Dermis blood vessel endothelial cell (primary cell): Measurements from ENCODE around the gene LARP6. TPM values are rescaled to one million over a fixed set of nuclear protein-coding genes. Genes with fewer than 3 reads are reported as not detected.
A peak's percentile ranks its signal among the peaks of the same experiment; 100 is the strongest.
"Not testable (repeated sequence)": the region's sequence is repeated elsewhere in the genome, so short reads cannot be mapped to it uniquely, and the experiment has no call there.

ENCODE experiments used
- DNase-seq: peaks from one replicate; pipeline ENCODE4 v3.0.0; 2010
- total RNA-seq: library from RNA; depleted of rRNA; stranded (reverse); fragments of >200 nt; gene quantifications from 2 replicates; pipeline ENCODE4 v1.2.3, GENCODE V29; 2014

LARP6 gene
- total RNA-seq, 1 donor from 2014 or later, result 15.0 TPM

- not testable (repeated sequence) for DNase-seq
Measured at GRCh38 chr15:70858614-70859321, 4.8 kb upstream of the LARP6 start.

- DNase-seq, result no peak
Measured at GRCh38 chr15:70857562-70858285, 3.8 kb upstream of the LARP6 start.

GRCh38 chr15:70856884-70857561 is 3.1 kb upstream of the LARP6 start:
- DNase-seq, result peak; percentile 99

- DNase-seq, result no peak
Measured at GRCh38 chr15:70856177-70856883, 2.4 kb upstream of the LARP6 start.

GRCh38 chr15:70855764-70856163 is 1.8 kb upstream of the LARP6 start:
- DNase-seq, result no peak

GRCh38 chr15:70854666-70854976 is 664 bp upstream of the LARP6 start:
- peak; percentile 55 for DNase-seq

- DNase-seq, result peak; percentile 46
Measured at GRCh38 chr15:70853318-70853972, 512 bp downstream of the LARP6 start.

GRCh38 chr15:70852501-70853317 is 1.2 kb downstream of the LARP6 start:
- no peak for DNase-seq

GRCh38 chr15:70851889-70852288 is 2.1 kb downstream of the LARP6 start:
- no peak for DNase-seq

GRCh38 chr15:70845602-70846360 is 8.2 kb downstream of the LARP6 start:
- DNase-seq, result no peak

- DNase-seq, result no peak
Measured at GRCh38 chr15:70837476-70837875, 16.5 kb downstream of the LARP6 start.

GRCh38 chr15:70835841-70836240 is 18.1 kb downstream of the LARP6 start:
- no peak for DNase-seq

GRCh38 chr15:70835415-70835814 is 18.5 kb downstream of the LARP6 start:
- DNase-seq, result no peak

GRCh38 chr15:70834999-70835398 is 19.0 kb downstream of the LARP6 start:
- DNase-seq, result no peak

GRCh38 chr15:70833861-70834765 is 19.8 kb downstream of the LARP6 start:
- DNase-seq, result peak; percentile 68

GRCh38 chr15:70833422-70833821 is 20.5 kb downstream of the LARP6 start:
- no peak for DNase-seq

GRCh38 chr15:70832176-70832575 is 21.8 kb downstream of the LARP6 start:
- no peak for DNase-seq

- DNase-seq, result no peak
Measured at GRCh38 chr15:70831094-70831911, 22.7 kb downstream of the LARP6 start.

GRCh38 chr15:70830615-70831014 is 23.3 kb downstream of the LARP6 start:
- no peak for DNase-seq
